Brain microvascular endothelial cell (primary cell): Measurements from ENCODE around the gene BANK1.

Experiments
- DNase-seq: peaks from one replicate; pipeline ENCODE4 v3.0.0-alpha.2; 2020
- H3K27ac ChIP-seq: fragments of 250-450 bp; sonication (Bioruptor Pico); 2 replicates; pipeline ENCODE4 v1.5.1; 2020; ENCODE audit warnings: mild to moderate bottlenecking, moderate library complexity
- H3K27me3 ChIP-seq: fragments of 250-450 bp; sonication (Bioruptor Pico); replicated peaks from 2 replicates; pipeline ENCODE4 v1.5.1; 2020; ENCODE audit warnings: mild to moderate bottlenecking
- H3K36me3 ChIP-seq: fragments of 250-450 bp; sonication (Bioruptor Pico); replicated peaks from 2 replicates; pipeline ENCODE4 v1.5.1; 2020; ENCODE audit warnings: mild to moderate bottlenecking
- H3K4me3 ChIP-seq: 2 replicates; pipeline ENCODE4 v1.5.1; 2011; ENCODE audit warnings: low read depth, mild to moderate bottlenecking, control low read depth, low read length, moderate library complexity
- CTCF ChIP-seq: IDR thresholded peaks from 2 replicates; pipeline ENCODE4 v1.5.1; 2011; ENCODE audit warnings: low read depth, mild to moderate bottlenecking, moderate library complexity, low read length, control low read depth, inconsistent platforms; ENCODE audit errors: missing control alignments
- in situ Hi-C: cut with HindIII; loops from 2 replicates; pipeline ENCODE4 v1.10.0; 2017; ENCODE audit warnings: low sequenced_read_pairs, low pct_ligation_motif_present

BANK1 gene

GRCh38 chr4:101823864-101824263 lies 33.3 kb downstream of the BANK1 start:
- Histone ChIP-seq H3K27ac (no peak overlapping the region), H3K27me3 (no peaks in the 10 kb centered on the region), H3K4me3 (no peak overlapping the region), H3K36me3 (no peaks in the 10 kb centered on the region)
- no peak for TF ChIP-seq CTCF
- in situ Hi-C loops, result no loop called here
- DNase-seq, result no peak

GRCh38 chr4:101824500-101824899 lies 34.0 kb downstream of the BANK1 start:
- Histone ChIP-seq H3K36me3 (no peaks in the 10 kb centered on the region), H3K27ac (no peak overlapping the region), H3K27me3 (no peaks in the 10 kb centered on the region), H3K4me3 (no peak overlapping the region)
- DNase-seq, result no peak
- in situ Hi-C loops, result no loop called here
- no peak for TF ChIP-seq CTCF

GRCh38 chr4:101825953-101826352 lies 35.4 kb downstream of the BANK1 start:
- no peaks in the 10 kb centered on the region for H3K27me3 ChIP-seq
- H3K4me3 ChIP-seq, result no peak overlapping the region
- in situ Hi-C loops, result no loop called here
- no peak overlapping the region for H3K27ac ChIP-seq
- no peak for DNase-seq
- H3K36me3 ChIP-seq, result no peaks in the 10 kb centered on the region
- no peak for TF ChIP-seq CTCF

GRCh38 chr4:101831816-101832215 lies 41.3 kb downstream of the BANK1 start:
- no peak overlapping the region for H3K4me3 ChIP-seq
- no peaks in the 10 kb centered on the region for H3K36me3 ChIP-seq
- no peak for TF ChIP-seq CTCF
- in situ Hi-C loops, result no loop called here
- H3K27me3 ChIP-seq, result no peaks in the 10 kb centered on the region
- no peak overlapping the region for H3K27ac ChIP-seq
- DNase-seq, result no peak

- Histone ChIP-seq H3K36me3 (no peaks in the 10 kb centered on the region), H3K4me3 (no peak overlapping the region), H3K27me3 (no peaks in the 10 kb centered on the region), H3K27ac (no peak overlapping the region)
- in situ Hi-C loops, result no loop called here
- no peak for DNase-seq
- no peak for TF ChIP-seq CTCF
Measured at GRCh38 chr4:101833480-101833879, 43.0 kb downstream of the BANK1 start.

GRCh38 chr4:101835121-101835904 lies 44.8 kb downstream of the BANK1 start:
- TF ChIP-seq CTCF, result no peak
- Histone ChIP-seq H3K36me3 (no peaks in the 10 kb centered on the region), H3K27ac (no peak overlapping the region), H3K4me3 (no peak overlapping the region), H3K27me3 (no peaks in the 10 kb centered on the region)
- peak; percentile 35 for DNase-seq
- in situ Hi-C loops, result no loop called here
